NCI-H1092 (cell line): ENCODE results near the gene PPP1R9A.
"Not testable (repeated sequence)": the region's sequence is repeated elsewhere in the genome, so short reads cannot be mapped to it uniquely, and the experiment has no call there.

Experiments used
- DNase-seq: peaks from one replicate; lab custom pipeline; 2025; lab: John Stamatoyannopoulos, UW

PPP1R9A gene

GRCh38 chr7:94975336-94975735 lies 67.9 kb downstream of the PPP1R9A start:
- no peak for DNase-seq

- no peak for DNase-seq
Observed at GRCh38 chr7:94980418-94981142, 73.2 kb downstream of the PPP1R9A start.

- no peak for DNase-seq
Observed at GRCh38 chr7:94995921-94996320, 88.5 kb downstream of the PPP1R9A start.

GRCh38 chr7:94996369-94996768 lies 89.0 kb downstream of the PPP1R9A start:
- DNase-seq: no peak

GRCh38 chr7:94997547-94997946 lies 90.2 kb downstream of the PPP1R9A start:
- DNase-seq: no peak

- no peak for DNase-seq
Observed at GRCh38 chr7:94998266-94999068, 91.1 kb downstream of the PPP1R9A start.

- DNase-seq: no peak
Observed at GRCh38 chr7:94999069-94999351, 91.6 kb downstream of the PPP1R9A start.

- DNase-seq: not testable (repeated sequence)
Observed at GRCh38 chr7:94999601-95000000, 92.2 kb downstream of the PPP1R9A start.

GRCh38 chr7:95001258-95001657 lies 93.9 kb downstream of the PPP1R9A start:
- no peak for DNase-seq

- DNase-seq: no peak
Observed at GRCh38 chr7:95001815-95002561, 94.6 kb downstream of the PPP1R9A start.

- DNase-seq: no peak
Observed at GRCh38 chr7:95002775-95003174, 95.4 kb downstream of the PPP1R9A start.

- DNase-seq: no peak
Observed at GRCh38 chr7:95004618-95005247, 97.3 kb downstream of the PPP1R9A start.

- no peak for DNase-seq
Observed at GRCh38 chr7:95006010-95006409, 98.6 kb downstream of the PPP1R9A start.

- DNase-seq: not testable (repeated sequence)
Observed at GRCh38 chr7:95008773-95009172, 101.4 kb downstream of the PPP1R9A start.

- DNase-seq: no peak
Observed at GRCh38 chr7:95011146-95011928, 103.9 kb downstream of the PPP1R9A start.

- no peak for DNase-seq
Observed at GRCh38 chr7:95011995-95012394, 104.6 kb downstream of the PPP1R9A start.

GRCh38 chr7:95018021-95018420 lies 110.6 kb downstream of the PPP1R9A start:
- DNase-seq: no peak

- DNase-seq: no peak
Observed at GRCh38 chr7:95026018-95026417, 118.6 kb downstream of the PPP1R9A start.

- no peak for DNase-seq
Observed at GRCh38 chr7:95026421-95027072, 119.2 kb downstream of the PPP1R9A start.

GRCh38 chr7:95027234-95027872 lies 120.0 kb downstream of the PPP1R9A start:
- DNase-seq: peak; percentile 16

- no peak for DNase-seq
Observed at GRCh38 chr7:95028683-95029082, 121.3 kb downstream of the PPP1R9A start.
